Measurements from ENCODE around the gene C3orf49. TPM values are rescaled to one million over a fixed set of nuclear protein-coding genes. Genes with fewer than 3 reads are reported as not detected.

Gene C3orf49
- total and polyA plus RNA-seq, 9 donors = 0.10 to 0.71 (median 0.30) TPM; not detected in 2

DNA sequence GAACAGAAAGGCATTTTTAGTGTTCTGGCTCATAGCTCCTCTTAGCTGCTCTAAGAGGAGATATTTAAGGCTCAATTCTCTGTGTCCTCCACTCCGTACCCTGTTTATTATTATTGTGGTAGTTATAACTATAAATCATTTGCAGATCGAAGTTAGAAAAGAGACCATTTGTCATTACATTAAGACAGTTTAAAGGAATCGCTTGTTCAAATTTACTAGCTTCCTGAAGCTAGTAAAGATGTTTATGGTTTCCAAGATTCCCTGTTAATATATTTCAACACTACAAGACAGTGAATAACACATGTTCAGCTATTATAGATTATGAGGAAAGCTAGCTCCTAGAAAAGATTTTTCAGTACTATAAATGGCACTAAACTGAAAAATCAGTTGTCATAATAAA lies 57.2 kb downstream of the C3orf49 start:
- H3K27ac ChIP-seq (ENCODE audit: low read length) = no peak overlapping the region
- no peaks in the 10 kb centered on the region for H3K27me3 ChIP-seq (ENCODE audit: control insufficient read depth, insufficient read depth, low read length)
- H3K4me3 ChIP-seq (ENCODE audit: low read length) = no peak overlapping the region
- DNase-seq = no peak
- no peaks in the 10 kb centered on the region for H3K4me1 ChIP-seq (ENCODE audit: control insufficient read depth, insufficient read depth, low read length)
- WGBS (ENCODE audit: insufficient coverage) = no CpG with 5 or more reads among the region's 3 CpGs
- H3K36me3 ChIP-seq (ENCODE audit: control insufficient read depth, insufficient read depth, low read length) = peaks cover 2% of the 10 kb centered on the region
- H3K9me3 ChIP-seq (replicated peaks; ENCODE audit: control insufficient read depth, low read depth, low read length) = no peaks in the 10 kb centered on the region

DNA sequence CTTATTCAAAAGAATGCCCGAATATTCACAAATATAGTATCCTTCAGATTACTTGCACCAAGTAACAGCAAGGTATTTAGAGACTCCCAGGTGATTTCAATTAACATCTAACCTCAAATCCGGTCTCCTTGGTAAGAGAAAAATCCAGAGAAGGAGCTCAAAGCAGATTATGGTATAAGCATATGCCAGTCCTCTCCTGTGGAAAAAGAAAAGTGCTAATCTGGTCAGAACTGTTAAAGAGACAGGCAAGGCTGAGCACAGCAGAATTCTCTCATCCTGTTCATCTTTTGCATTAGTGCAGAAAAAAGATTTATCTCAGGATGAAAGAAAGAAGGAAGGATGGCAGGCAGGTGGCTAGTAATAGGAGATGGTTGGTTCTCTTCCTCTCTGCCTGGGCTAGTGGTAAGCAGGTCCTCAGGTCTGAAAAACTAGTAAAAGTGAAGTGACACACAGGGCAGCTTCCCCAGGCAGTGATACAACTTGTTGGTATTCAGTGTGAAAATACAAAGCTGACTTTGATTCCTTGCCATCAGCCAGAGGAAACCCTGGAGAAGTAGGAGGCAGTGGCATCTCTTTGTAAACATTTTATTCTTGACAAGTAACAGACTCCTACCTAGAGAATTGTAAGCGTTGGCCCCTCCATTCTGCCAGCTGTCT lies 58.8 kb downstream of the C3orf49 start:
- no peaks in the 10 kb centered on the region for H3K9me3 ChIP-seq (replicated peaks; ENCODE audit: control insufficient read depth, low read depth, low read length)
- DNase-seq = no peak
- WGBS (ENCODE audit: insufficient coverage) = no CpG with 5 or more reads among the region's 3 CpGs
- H3K27ac ChIP-seq (ENCODE audit: low read length) = no peak overlapping the region
- no peaks in the 10 kb centered on the region for H3K27me3 ChIP-seq (ENCODE audit: control insufficient read depth, insufficient read depth, low read length)
- H3K4me1 ChIP-seq (ENCODE audit: control insufficient read depth, insufficient read depth, low read length) = no peaks in the 10 kb centered on the region
- no peak overlapping the region for H3K4me3 ChIP-seq (ENCODE audit: low read length)
- peaks cover 2% of the 10 kb centered on the region for H3K36me3 ChIP-seq (ENCODE audit: control insufficient read depth, insufficient read depth, low read length)

DNA sequence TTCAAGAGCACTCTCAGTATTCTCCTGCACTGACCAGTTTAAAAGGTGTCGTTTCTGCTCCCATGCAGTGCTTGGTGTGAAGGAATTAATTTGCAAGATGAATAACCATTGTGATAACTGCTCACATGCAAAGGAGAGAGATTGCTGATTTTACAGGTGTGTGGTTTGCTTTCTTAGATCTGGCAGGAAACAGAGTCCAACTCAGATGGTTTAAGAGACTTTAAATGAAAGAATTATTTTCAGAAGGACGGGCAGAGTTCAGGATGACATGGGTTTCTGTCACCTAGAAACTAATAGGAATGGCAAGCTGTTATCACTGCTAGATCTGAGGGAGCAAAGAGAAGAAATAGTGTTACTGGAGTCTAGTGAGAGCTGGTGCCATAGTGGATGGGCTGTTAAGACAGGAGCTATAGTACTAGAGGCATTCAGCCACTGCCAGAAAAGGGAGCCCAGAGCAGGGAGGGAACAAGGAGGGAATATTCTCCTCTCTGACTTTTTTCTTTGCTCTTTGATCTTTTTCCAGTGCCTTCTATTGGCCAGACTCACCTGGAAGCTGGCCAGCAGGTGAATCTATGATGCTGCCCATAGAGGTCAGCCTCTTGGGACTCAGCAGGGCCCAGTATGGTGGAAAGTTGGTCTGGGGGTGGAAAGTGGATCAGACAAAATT lies 59.4 kb downstream of the C3orf49 start:
- no peak for DNase-seq
- Histone ChIP-seq H3K9me3 (replicated peaks; ENCODE audit: control insufficient read depth, low read depth, low read length) (no peaks in the 10 kb centered on the region), H3K27ac (ENCODE audit: low read length) (no peak overlapping the region), H3K27me3 (ENCODE audit: control insufficient read depth, insufficient read depth, low read length) (no peaks in the 10 kb centered on the region), H3K36me3 (ENCODE audit: control insufficient read depth, insufficient read depth, low read length) (peaks cover 2% of the 10 kb centered on the region), H3K4me3 (ENCODE audit: low read length) (no peak overlapping the region), H3K4me1 (ENCODE audit: control insufficient read depth, insufficient read depth, low read length) (no peaks in the 10 kb centered on the region)
- WGBS (ENCODE audit: insufficient coverage) = 83% methylated on average over 1 of the region's 2 CpGs

DNA sequence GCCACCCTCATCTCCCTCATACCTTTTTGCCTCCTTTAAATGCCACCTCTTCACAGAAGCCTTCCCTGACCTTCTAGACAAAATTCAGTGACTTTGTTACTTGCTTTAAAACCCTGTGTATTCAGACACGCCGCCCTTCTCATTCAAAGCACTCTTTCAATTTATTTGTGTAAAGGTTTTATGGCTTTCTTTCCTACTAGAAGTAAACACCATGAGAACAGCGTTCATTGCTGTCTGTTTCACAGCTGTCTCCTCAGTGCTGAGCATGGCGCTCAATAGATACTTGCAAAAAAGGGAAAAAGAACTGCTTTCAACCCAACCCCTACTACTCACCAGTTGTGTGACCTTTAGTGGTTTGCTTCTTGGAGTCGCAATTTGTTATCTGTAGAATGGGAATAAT lies 61.6 kb downstream of the C3orf49 start:
- H3K36me3 ChIP-seq (ENCODE audit: control insufficient read depth, insufficient read depth, low read length) = no peaks in the 10 kb centered on the region
- H3K9me3 ChIP-seq (replicated peaks; ENCODE audit: control insufficient read depth, low read depth, low read length) = no peaks in the 10 kb centered on the region
- H3K4me1 ChIP-seq (ENCODE audit: control insufficient read depth, insufficient read depth, low read length) = no peaks in the 10 kb centered on the region
- no CpG with 5 or more reads among the region's 5 CpGs for WGBS (ENCODE audit: insufficient coverage)
- no peak for DNase-seq
- no peak overlapping the region for H3K4me3 ChIP-seq (ENCODE audit: low read length)
- no peak overlapping the region for H3K27ac ChIP-seq (ENCODE audit: low read length)
- H3K27me3 ChIP-seq (ENCODE audit: control insufficient read depth, insufficient read depth, low read length) = no peaks in the 10 kb centered on the region

DNA sequence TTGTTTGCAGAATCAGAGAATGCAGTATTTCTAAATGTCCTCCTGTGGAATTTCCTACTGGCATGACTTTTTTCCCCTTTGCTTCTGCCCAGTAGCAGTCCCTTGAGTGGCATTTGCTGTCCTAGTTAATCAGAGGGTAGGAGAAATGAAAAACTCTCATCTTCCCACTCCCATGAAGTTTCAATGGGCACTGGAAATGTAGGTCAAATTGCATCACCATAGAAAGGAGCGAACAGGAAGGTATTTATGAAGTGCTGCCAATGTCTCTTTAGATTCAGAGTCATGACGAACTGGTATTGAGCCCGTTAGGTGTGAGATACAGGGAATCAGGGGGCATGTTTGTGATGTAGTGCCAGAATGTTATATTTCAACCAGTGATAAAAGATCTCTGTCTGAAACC lies 67.8 kb downstream of the C3orf49 start:
- WGBS (ENCODE audit: insufficient coverage) = 81% methylated on average over 3 of the region's 3 CpGs
- H3K27me3 ChIP-seq (ENCODE audit: control insufficient read depth, insufficient read depth, low read length) = no peaks in the 10 kb centered on the region
- no peak overlapping the region for H3K27ac ChIP-seq (ENCODE audit: low read length)
- no peak for DNase-seq
- no peak overlapping the region for H3K4me3 ChIP-seq (ENCODE audit: low read length)
- no peaks in the 10 kb centered on the region for H3K9me3 ChIP-seq (replicated peaks; ENCODE audit: control insufficient read depth, low read depth, low read length)
- H3K36me3 ChIP-seq (ENCODE audit: control insufficient read depth, insufficient read depth, low read length) = peaks cover 2% of the 10 kb centered on the region
- no peaks in the 10 kb centered on the region for H3K4me1 ChIP-seq (ENCODE audit: control insufficient read depth, insufficient read depth, low read length)

DNA sequence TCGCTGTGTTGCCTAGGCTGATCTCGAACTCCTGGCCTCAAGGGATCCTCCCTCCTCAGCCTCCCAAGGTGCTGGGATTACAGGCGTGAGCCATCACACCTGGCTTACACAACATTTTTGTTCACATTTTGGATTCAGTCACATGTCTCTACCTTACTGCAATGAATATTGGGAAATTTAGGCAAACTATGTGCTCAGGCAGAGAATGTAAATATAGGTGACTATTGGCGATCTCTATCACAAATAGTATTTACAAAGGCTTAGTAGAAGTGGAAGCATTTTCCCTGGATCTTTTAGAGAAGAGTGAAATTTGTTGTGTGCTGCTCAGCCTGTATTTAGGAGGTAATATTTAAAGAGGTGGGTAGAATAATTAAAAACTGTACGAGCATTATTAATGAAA lies 72.4 kb downstream of the C3orf49 start:
- Histone ChIP-seq H3K27ac (ENCODE audit: low read length) (no peak overlapping the region), H3K36me3 (ENCODE audit: control insufficient read depth, insufficient read depth, low read length) (peaks cover 2% of the 10 kb centered on the region), H3K4me1 (ENCODE audit: control insufficient read depth, insufficient read depth, low read length) (no peaks in the 10 kb centered on the region), H3K27me3 (ENCODE audit: control insufficient read depth, insufficient read depth, low read length) (no peaks in the 10 kb centered on the region), H3K4me3 (ENCODE audit: low read length) (no peak overlapping the region), H3K9me3 (replicated peaks; ENCODE audit: control insufficient read depth, low read depth, low read length) (no peaks in the 10 kb centered on the region)
- no peak for DNase-seq
- WGBS (ENCODE audit: insufficient coverage) = 90% methylated on average over 2 of the region's 5 CpGs

DNA sequence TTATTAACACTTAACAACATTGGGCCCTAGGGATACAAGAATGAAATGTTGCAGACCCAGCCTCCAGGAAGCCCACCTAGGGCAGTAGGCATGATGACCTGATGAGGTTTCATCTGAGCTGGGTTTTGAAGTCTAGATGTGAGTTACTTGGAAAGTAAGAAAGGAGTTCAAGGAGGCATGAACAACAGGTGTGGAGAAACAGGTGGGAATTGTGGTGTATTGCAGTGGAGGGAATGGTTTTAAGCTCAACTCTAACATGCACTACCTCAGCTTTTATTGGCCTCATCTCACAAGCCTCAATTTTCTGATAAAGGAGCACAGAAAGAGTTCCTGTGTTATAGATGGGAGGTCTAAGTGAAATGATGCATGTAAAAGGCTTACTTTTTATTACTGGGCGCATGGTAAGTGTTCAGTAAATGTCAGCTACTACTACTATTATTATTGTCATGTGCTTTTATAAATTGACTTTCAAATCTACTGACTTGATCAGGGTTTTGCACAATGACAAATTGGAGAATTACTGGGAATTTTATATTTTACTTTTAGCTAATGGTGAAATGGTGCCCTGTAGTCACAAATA lies 73.8 kb downstream of the C3orf49 start:
- no peaks in the 10 kb centered on the region for H3K27me3 ChIP-seq (ENCODE audit: control insufficient read depth, insufficient read depth, low read length)
- no peak overlapping the region for H3K4me3 ChIP-seq (ENCODE audit: low read length)
- no peaks in the 10 kb centered on the region for H3K9me3 ChIP-seq (replicated peaks; ENCODE audit: control insufficient read depth, low read depth, low read length)
- peaks cover 2% of the 10 kb centered on the region for H3K36me3 ChIP-seq (ENCODE audit: control insufficient read depth, insufficient read depth, low read length)
- WGBS (ENCODE audit: insufficient coverage) = no CpG with 5 or more reads among the region's 1 CpG
- DNase-seq = no peak
- no peaks in the 10 kb centered on the region for H3K4me1 ChIP-seq (ENCODE audit: control insufficient read depth, insufficient read depth, low read length)
- H3K27ac ChIP-seq (ENCODE audit: low read length) = no peak overlapping the region

DNA sequence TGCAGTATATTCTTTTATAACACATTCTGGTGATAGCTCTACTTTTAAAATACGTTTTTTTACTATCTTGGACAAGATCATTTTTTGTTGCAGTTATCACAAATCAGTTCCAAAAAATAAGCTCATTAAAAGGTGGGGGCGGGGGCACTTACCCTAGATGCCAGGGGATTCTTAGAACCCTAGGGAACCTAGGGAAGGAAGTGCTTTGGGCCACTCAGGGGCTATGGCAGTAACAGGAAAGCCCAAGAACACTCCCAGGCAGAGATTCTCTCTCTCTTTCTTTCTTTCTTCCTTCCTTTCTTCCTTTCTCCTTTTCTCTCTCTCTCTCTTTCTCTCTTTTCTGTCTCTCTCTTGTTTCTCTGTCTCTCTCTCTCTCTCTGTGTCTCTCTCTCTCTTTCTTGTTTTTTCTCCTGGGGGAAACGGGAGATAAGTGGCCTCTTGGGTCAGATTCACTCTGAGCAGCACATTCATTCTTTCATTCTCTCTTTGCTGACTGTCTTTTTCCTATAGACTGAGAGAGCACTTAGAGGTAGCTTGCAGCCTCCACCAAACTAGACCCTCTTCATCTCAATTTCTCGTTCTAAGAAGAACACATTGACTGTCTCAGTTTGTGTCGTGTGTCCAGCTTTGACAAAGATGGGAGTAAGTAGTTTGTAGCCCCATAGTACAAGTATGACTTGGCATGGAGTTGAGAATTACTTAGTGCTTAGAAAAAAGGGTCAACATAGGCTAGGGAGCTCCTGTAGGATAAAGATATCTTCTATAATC lies 76.5 kb downstream of the C3orf49 start:
- no peaks in the 10 kb centered on the region for H3K27me3 ChIP-seq (ENCODE audit: control insufficient read depth, insufficient read depth, low read length)
- no peaks in the 10 kb centered on the region for H3K4me1 ChIP-seq (ENCODE audit: control insufficient read depth, insufficient read depth, low read length)
- WGBS (ENCODE audit: insufficient coverage) = no CpG with 5 or more reads among the region's 5 CpGs
- H3K36me3 ChIP-seq (ENCODE audit: control insufficient read depth, insufficient read depth, low read length) = peaks cover 16% of the 10 kb centered on the region
- H3K4me3 ChIP-seq (ENCODE audit: low read length) = no peak overlapping the region
- no peak overlapping the region for H3K27ac ChIP-seq (ENCODE audit: low read length)
- no peaks in the 10 kb centered on the region for H3K9me3 ChIP-seq (replicated peaks; ENCODE audit: control insufficient read depth, low read depth, low read length)
- DNase-seq = no peak

DNA sequence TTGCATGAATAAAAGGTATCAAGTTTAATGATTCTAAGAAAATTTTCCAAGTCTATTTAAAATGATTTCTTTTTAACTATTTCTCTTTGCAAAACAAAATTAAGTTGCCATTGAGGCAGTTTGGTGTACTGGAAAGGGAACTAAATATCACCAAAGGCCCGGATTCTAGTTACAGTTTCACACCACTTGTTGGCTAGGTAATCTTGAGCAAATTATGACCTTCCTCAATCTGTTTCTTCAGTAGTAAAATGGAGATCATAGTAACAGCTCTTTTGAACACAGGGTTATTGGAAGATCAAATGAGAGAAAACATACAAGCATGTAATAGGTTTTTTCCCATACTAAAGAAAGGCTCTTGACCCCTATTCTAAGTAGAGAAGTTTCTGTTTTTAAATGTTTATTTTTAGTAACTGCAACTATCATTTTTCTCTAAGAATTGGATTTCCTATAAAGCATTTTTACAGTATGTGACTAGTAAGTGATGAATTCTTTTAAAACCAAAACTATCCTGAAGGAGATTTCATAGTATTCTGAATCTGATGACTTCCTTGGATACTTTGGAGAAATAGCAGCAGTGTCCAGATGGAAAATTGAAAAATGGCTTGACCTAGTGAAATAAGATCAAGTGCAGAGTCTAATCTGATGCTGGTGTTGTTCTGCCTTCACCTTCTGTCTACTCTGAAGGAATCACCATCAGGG lies 77.4 kb downstream of the C3orf49 start:
- DNase-seq = no peak
- H3K4me3 ChIP-seq (ENCODE audit: low read length) = no peak overlapping the region
- H3K27me3 ChIP-seq (ENCODE audit: control insufficient read depth, insufficient read depth, low read length) = no peaks in the 10 kb centered on the region
- peaks cover 2% of the 10 kb centered on the region for H3K9me3 ChIP-seq (replicated peaks; ENCODE audit: control insufficient read depth, low read depth, low read length)
- H3K4me1 ChIP-seq (ENCODE audit: control insufficient read depth, insufficient read depth, low read length) = no peaks in the 10 kb centered on the region
- no peak overlapping the region for H3K27ac ChIP-seq (ENCODE audit: low read length)
- peaks cover 15% of the 10 kb centered on the region for H3K36me3 ChIP-seq (ENCODE audit: control insufficient read depth, insufficient read depth, low read length)
- WGBS (ENCODE audit: insufficient coverage) = no CpG with 5 or more reads among the region's 1 CpG

Data from muscle of leg (tissue), 11 donors.